ENCODE measurements around the gene ZNF345.
A peak's percentile ranks its signal among the peaks of the same experiment; 100 is the strongest.

Gene ZNF345

DNA sequence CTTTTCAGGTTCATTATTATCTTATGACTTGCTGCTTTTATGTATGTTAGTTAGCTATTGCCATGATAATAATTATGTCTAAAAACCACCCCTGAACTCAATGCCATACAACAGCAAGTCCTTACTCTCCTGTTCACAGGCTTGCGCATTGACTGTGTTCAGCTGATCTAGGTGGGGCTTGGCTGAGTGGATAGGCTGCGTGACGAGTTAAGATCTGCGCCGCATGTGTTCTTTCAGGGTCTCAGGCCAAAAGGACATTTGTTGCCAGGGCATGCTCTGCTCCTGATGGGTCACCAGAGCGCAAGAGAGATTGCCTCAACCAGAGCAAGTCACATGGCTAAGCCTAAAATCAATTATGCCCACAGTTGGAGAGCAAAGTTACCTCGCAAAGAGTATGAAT is 66.3 kb downstream of the ZNF345 start:
- peak; percentile 31 for DNase-seq (ENCODE audit: low spot score)

DNA sequence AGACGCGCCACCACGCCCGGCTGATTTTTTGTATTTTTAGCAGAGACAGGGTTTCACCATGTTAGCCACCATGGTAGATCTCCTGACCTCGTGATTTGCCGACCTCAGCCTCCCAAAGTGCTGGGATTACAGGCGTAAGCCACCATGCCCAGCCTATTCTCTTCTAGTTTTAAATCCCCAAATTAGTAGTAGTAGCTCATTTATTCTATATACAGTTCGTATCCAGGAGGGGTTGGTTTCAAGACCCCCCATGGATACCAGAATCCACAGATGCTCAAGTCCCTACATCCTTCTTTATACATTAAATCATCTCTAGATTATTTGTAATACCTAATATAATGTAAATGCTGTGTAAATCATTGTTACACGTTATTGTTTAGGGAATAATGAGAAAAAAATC is 67.4 kb downstream of the ZNF345 start:
- no peak for DNase-seq (ENCODE audit: low spot score)

Measured in AG08395 (cell line).